GM18511 (cell line): Measurements from ENCODE around the gene ZNF577.
"Not testable (repeated sequence)": the region's sequence is repeated elsewhere in the genome, so short reads cannot be mapped to it uniquely, and the experiment has no call there.

Experiments
- ATAC-seq: cut with Tn5 transposase; IDR thresholded peaks from one replicate; pipeline ENCODE4 v1.9.1; 2021; ENCODE audit warnings: mild to moderate bottlenecking, moderate library complexity; ENCODE audit not compliant: unreplicated experiment

Gene ZNF577

GRCh38 chr19:51887522-51888498 lies at the start of gene ZNF577:
Gene ZNF577 (minus strand): TSS chr19:51887951. CDS start chr19:51880382, 7,569 bp downstream.
- no peak for ATAC-seq

DNA sequence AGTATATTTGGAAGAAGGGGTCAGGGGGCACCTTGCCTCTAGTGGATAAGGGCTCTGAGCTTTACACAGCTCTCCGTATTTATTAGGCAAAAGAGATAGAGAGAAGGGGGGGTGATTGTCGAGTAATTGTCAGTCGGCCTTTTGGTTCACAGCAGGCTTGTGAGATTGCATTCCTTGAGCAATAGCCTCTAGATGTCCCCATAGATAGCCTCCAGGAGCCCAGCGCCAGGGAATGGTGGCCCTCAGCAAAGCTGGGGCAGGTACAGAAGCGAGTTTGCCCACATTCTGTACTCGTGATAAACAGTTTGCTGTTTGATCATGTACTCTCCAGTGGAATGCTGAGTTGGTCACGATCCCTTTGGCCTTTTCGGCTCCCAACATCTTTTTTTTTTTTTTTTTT lies 44.2 kb upstream of the ZNF577 start:
- ATAC-seq: no peak

DNA sequence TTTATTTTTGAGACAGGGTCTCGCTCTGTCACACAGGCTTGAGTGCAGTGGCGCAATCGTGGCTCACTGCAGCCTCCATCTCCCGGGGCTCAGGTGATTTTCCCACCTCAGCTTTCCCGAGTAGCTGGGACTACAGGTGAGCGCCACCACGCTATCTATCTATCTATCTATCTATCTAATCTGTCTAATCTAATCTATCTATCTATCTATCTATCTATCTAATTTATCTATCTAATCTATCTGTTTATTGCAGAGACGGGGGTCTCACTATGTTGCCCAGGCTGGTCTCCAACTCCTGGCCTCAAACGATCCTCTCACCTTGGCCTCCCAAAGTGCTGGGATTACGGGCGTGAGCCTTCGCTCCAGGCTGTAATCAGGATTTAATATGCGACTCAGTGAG lies 40.1 kb upstream of the ZNF577 start:
- no peak for ATAC-seq

- peak; percentile 89 for ATAC-seq
These were observed 39.3 kb upstream of the ZNF577 start, which contains the start of gene ZNF613 for GRCh38 chr19:51926784-51927741. Gene ZNF613 (plus strand): TSS chr19:51927472. CDS start chr19:51936221, 8,749 bp downstream.

- ATAC-seq: no peak
These were observed 38.7 kb upstream of the ZNF577 start for GRCh38 chr19:51926426-51926783.

DNA sequence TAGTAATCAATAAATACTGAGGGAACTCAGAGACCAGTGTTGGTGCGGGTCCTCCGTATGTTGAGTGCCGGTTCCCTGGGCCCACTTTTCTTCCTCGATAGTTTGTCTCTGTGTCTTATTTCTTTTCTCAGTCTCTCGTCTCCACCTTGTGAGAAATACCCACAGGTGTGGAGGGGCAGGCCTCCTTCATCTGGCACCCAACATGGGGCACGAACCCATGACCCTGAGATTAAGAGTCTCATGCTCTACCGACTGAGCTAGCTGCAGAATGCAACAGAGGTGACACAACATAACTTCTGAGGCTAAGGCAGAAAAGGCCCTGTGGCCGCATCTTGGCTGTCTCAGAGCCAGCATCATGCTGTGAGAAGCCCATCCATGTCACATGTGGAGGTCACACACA lies 34.2 kb upstream of the ZNF577 start:
- no peak for ATAC-seq

DNA sequence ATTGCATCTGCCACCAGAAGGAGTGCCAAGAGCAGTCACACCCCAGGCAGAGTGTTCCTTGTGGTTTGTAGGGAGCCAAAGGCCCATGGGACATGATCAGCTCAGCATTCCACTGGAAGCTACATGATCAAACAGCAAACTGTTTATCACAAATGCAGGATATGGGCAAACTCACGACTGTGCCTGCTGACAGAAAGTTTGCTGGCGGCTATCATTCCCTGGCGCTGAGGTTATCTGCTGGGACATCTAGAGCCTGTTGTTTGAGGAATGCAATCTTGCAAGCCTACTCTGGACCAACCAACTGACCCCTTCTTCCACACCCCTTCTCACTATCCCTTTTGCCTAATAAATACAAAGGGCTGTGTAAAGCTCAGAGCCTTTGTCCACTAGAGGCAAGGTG lies 31.9 kb upstream of the ZNF577 start:
- no peak for ATAC-seq

DNA sequence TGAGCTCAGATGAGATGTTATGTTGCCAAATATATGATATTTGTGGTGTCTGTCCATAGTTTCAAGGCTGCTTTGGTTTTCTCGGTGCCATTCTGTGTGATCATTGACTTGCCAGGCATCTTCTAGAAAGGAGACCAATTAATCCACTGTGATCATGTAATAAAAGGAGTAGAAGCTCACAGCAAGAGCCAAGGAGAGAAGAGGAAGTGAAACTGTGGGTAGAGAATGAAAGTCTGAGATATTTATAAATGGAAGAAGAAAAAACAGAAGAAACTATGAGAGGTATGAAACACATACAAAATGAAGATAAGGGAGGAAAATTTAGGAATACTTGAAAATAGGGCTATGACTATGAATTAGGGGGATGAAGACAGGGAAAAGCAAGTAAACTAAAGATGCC lies 28.4 kb upstream of the ZNF577 start:
- no peak for ATAC-seq

GRCh38 chr19:51915324-51915867 lies 27.6 kb upstream of the ZNF577 start:
- ATAC-seq: no peak

- ATAC-seq: not testable (repeated sequence)
These were observed 20.2 kb upstream of the ZNF577 start for GRCh38 chr19:51907981-51908380.

GRCh38 chr19:51906108-51906507 lies 18.4 kb upstream of the ZNF577 start:
- ATAC-seq: not testable (repeated sequence)

DNA sequence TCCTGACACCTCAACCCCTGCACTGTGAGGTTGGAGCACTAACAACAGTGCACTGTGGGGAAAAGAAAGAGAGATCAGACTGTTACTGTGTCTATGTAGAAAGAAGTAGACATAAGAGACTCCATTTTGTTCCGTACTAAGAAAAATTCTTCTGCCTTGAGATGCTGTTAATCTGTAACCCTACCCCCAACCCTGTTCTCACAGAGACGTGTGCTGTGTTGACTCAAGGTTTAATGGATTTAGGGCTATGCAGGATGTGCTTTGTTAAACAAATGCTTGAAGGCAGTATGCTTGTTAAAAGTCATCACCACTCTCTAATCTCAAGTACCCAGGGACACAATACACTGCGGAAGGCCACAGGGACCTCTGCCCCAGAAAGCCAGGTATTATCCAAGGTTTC lies 17.9 kb upstream of the ZNF577 start:
- ATAC-seq: not testable (repeated sequence)

- no peak for ATAC-seq
These were observed 17.5 kb upstream of the ZNF577 start for GRCh38 chr19:51905206-51905605.

- ATAC-seq: peak; percentile 86
These were observed 16.8 kb upstream of the ZNF577 start, which contains the start of gene ZNF649 for GRCh38 chr19:51904331-51905165. Gene ZNF649 (minus strand): TSS chr19:51905017. CDS start chr19:51900107, 4,910 bp downstream.

- no peak for ATAC-seq
These were observed 15.4 kb upstream of the ZNF577 start for GRCh38 chr19:51903192-51903591.

- ATAC-seq: no peak
These were observed 14.1 kb upstream of the ZNF577 start for GRCh38 chr19:51901860-51902259.

DNA sequence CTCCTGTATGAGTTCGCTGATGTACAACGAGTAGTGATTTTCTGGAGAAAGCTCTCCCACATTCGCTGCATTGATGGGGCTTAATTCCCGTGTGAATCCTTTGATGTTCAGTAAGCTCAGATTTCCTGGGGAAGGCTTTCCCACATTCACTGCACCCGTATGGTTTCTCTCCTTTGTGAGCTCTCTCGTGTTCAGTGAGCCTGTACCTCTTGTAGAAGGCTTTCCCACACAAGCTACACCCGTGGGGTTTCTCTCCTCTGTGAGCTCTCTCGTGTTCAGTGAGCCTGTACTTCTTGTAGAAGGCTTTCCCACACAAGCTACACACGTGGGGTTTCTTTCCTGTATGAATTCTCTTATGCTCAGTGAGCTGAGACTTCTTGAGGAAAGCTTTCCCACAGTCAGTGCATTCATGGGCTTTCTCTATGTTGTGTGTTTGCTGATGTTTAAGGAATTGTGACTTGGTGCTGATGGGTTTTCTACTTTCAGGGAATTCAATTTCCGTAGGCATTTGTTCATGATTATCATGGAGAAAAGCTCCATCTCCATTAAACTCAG lies 3.5 kb upstream of the ZNF577 start:
- ATAC-seq: no peak

DNA sequence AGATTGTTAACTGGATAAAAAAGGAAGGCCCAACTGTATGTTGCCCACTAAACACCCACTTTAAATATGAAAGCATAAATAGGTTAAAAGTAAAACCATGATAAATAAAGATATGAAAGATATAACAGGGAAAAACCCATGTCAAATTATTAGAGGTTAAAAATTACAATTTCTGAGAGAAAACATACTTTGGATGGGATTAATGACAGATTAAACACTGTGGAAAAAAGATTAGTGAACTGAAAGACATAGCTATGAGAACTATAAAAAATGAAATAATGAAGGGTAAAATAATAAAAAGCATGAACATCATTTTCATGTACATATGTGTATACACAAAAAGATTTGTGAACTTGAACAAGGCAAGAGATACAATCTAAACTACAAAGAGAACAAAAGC lies 2.2 kb upstream of the ZNF577 start:
- no peak for ATAC-seq

DNA sequence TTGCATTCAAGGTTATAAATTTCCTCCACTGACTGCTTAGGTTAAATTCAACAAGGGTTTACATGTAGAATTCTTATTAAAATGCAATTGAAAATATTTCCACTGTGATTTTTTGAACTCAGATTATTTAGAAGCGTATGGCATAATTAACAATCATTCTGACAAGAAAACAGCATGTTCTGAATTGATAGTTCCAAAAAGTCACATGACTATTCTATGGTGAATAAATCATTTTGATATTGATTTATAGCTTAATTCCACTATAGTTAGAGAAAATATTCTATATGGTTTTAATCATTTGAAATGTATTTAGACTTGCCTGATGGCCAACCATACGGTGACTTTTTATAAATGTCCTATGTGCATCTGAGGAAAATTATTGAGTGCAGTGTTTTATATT lies 3.0 kb downstream of the ZNF577 start:
- ATAC-seq: no peak

GRCh38 chr19:51882518-51882917 lies 5.2 kb downstream of the ZNF577 start:
- ATAC-seq: no peak
